ENCODE measurements around the gene ZNF804A.
"Not testable (repeated sequence)": the region's sequence is repeated elsewhere in the genome, so short reads cannot be mapped to it uniquely, and the experiment has no call there.

ZNF804A gene

DNA sequence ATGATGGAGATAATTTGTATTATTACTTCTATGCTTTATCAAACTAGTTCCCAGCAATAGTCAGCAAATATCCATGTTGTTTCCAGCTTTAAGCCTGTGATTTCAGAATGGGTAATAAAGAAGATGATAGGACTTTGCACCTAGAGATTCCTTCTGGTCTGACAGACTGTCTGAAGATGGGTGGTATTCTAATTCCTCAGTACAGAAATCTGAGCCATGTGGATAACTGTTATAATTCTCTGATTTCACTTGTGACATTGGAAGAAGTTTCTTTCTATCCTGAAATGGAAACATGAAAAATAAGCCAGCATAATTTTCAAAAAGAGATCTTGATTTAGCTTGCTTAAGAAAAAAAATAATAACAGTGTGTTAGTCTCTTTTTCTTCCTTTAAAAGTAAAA is 130.1 kb downstream of the ZNF804A start:
- DNase-seq (ENCODE audit: low read depth), result no peak

DNA sequence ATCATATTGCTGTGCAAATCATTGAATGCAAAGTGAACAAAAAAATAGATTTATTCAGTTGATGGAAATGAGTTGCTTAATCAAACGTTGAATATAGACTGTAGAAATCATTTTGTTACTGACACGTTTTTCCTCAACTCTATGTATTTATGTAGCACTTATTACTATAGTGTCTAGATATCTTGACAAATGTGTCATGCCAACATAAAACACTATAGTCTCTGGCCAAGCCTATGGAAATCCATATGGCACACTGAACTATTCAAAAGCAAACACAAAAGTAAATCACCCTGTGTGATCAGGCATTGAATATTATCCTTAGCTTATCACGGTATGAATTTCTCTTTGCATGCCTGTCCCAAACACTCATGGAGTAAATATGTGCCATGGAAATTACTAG is 131.3 kb downstream of the ZNF804A start:
- DNase-seq (ENCODE audit: low read depth), result no peak

DNA sequence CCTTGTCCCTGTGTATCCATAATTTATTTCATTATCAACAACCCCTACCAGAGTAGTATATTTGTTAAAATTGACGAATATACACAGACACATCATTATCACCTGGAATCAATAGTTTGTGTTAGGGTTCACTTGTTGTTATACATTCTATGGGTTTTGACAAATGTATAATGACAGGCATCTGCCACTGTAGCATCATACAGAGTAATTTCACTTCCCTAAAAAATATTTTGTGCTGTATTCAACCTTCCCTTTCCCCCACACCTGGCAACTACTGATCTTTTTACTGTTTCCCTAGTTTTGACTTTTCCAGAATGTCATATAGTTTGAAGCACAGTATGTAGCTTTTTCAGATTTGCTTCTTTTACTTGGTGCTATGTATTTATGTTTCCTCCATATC is 132.0 kb downstream of the ZNF804A start:
- no peak for DNase-seq (ENCODE audit: low read depth)

DNA sequence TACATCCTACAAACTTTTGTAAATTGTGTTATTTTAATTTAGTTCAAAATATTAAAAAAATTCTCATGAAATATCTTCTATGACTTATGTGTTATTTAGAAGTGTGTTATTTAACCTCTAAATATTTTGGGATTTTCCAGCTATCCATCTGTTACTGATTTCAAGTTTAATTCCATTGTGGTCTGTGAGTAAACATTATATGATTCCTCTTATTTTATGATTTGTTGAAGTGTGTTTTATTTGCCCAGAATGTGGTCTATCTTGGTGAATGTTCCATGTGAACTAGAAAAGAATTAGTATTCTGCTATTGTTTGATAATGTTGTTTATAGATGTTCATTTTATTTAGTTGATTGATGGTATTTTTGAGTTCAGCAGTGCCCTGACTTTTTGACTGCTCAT is 136.0 kb downstream of the ZNF804A start:
- no peak for DNase-seq (ENCODE audit: low read depth)

DNA sequence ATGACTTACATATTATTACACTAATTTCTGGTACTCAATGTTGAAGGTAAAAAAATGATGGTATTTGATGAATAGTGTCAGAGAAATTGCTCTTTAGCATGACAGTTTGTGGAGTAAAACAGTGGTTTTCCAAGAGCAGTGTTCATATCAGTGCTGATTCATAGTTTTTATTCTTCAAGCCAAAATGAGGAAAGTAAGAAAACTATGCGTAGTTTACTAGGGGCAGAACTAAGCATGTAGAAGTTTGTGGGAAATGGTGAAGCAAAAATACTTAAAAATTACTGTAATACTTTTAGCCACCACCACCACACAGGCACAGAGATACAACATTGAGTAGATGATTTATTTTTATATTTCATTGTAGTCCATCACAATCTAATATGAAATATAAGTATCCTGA is 137.3 kb downstream of the ZNF804A start:
- no peak for DNase-seq (ENCODE audit: low read depth)

GRCh38 chr2:184743096-184743495 is 144.8 kb downstream of the ZNF804A start:
- DNase-seq (ENCODE audit: low read depth), result no peak

DNA sequence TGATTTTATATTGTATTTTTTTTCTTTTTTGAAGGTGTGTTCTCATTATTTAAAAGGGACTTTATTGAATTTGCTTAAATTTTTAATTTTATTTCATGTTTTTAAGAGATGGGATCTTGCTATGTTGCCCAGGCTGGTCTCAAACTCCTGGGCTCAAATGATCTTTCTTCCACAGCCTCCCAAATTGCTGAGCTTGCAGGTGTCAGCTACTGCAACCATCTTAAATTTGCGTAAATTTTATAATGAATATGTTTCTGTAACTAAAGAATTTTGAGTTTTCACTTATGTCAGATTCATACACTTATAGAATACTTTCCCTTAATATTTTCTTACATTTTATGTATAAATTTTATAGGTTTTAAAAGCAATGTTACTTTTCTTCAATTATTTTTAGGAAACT is 157.8 kb downstream of the ZNF804A start:
- no peak for DNase-seq (ENCODE audit: low read depth)

DNA sequence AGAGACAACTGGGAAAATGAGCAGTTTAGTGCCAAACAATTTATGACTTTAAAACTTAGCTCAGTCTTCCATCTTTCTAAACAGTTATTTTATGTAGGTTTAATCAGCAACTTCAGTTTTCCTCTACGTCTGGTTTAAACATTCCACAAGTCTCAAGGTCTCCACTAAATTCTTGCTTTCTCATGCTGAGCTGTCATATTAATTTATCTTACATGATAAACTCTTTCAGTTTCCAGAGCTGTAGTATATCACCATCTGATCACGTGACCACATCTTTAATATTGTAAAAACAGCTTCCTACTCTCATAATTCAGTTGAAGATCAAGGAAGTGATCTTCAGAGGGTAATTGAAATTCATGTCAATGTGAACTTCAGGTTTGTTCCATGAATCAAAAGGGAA is 158.6 kb downstream of the ZNF804A start:
- DNase-seq (ENCODE audit: low read depth), result no peak

DNA sequence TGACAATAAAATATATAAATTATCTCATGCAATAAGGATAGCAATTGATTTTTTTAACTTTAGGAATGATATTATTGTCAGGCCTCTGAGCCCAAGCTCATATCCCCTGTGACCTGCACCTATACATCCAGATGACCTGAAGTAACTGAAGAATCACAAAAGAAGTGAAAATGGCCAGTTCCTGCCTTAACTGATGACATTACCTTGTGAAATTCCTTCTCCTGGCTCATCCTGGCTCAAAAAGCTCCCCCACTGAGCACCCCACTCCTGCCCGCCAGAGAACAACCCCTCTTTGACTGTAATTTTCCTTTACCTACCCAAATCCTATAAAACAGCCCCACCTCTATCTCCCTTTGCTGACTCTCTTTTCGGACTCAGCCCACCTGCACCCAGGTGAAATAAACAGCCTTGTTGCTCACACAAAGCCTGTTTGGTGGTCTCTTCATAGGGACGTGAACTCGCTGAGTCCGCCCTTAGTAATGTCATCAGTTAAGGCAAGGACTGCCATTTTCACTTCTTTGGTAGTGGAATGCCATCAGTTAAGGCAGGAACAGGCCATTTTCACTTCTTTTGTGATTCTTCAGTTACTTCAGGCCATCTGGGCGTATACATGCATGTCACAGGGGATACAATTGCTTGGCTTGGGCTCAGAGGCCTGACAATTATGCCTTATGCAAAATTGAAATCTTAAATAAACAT is 161.4 kb downstream of the ZNF804A start:
- DNase-seq (ENCODE audit: low read depth), result not testable (repeated sequence)

GRCh38 chr2:184760931-184761330 is 162.6 kb downstream of the ZNF804A start:
- no peak for DNase-seq (ENCODE audit: low read depth)

DNA sequence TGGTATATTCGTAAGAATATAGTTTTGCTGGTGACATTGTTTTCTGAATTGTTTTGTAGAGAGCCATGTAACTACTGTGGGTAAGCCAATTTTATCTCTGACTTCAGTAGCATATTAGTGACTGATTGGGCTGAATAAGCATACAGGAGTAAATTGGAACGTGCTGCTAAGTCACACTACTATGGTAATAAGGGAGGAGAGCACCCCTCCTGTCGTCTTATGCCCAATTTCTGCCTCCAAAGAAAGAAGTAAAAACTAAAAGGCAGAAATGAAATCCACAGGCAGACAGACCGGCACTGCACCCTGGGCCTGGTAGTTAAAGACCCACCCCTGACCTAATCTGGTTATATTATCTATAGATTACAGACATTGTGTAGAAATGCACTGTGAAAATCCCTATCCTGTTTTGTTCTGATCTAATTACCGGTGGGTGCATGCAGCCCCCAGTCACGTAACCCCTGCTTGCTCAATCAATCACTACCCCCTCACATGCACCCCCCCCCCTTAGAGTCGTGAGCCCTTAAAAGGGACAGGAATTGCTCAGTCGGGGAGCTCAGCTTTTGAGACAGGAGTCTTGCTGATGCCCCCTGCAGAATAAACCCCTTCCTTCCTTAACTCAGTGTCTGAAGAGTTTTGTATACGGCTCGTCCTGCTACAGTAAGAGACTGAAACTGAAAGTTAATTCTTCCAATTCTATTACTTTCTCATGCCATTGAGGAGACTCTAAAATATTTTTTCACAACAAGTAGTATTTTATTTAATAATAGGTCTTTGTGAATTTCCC is 167.0 kb downstream of the ZNF804A start:
- no peak for DNase-seq (ENCODE audit: low read depth)

DNA sequence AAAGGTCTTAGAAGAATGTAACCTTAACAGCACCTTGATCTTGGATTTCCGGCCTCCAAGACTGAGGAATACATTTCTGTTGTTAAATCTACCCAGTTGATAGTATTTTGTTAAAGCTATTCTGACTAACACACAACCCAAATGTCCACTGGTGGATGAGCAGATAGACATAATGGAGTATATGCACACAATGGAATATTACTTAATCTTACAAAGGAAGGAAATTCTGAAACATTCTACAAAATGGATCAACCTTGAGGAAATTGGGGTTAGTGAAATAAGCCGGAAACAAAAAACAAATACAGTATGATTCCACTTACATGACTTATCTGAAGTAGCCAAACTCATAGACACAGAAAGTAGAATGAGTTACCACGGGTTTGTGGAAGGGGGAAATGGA is 168.7 kb downstream of the ZNF804A start:
- DNase-seq (ENCODE audit: low read depth), result no peak

DNA sequence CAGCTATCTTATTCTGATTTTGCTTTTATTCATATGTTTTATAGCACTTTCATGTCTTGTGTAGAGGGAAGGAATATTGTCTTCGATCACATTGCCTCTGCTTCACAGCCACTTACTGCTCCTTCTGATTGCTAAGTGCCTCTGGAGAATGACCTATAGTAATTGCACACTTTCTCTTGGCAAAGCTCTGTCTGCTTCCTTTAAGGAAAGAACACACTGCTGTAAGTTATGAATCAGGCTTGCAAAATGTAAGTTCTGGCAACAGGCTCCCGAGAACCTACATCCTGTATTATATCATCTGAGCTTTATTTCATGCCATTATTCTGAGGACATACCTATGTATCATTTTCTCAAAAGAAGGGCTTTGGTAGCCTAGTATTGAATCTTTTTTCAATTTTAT is 170.7 kb downstream of the ZNF804A start:
- DNase-seq (ENCODE audit: low read depth), result no peak

GRCh38 chr2:184769686-184770085 is 171.4 kb downstream of the ZNF804A start:
- no peak for DNase-seq (ENCODE audit: low read depth)

DNA sequence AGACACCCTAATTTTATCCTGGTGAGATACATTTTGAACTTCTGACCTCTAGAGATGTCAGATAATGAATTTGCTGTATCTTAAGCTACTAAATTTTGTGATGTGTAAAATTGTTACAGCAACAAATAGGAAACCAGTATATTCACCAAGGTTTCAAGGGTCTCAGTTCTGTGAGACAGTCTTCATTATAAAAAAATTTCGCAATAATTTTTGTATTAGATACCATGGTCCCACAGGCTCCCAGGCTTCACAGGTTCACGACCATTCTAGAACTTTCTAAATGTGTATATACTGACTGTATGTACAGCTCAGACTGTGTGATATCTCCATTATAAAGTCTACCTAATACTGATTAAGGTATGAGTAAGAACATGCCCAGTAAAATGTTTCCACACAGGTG is 181.4 kb downstream of the ZNF804A start:
- no peak for DNase-seq (ENCODE audit: low read depth)

GRCh38 chr2:184780384-184780783 is 182.1 kb downstream of the ZNF804A start:
- DNase-seq (ENCODE audit: low read depth), result no peak

- DNase-seq (ENCODE audit: low read depth), result no peak
Measured at GRCh38 chr2:184780944-184781343, 182.6 kb downstream of the ZNF804A start.

DNA sequence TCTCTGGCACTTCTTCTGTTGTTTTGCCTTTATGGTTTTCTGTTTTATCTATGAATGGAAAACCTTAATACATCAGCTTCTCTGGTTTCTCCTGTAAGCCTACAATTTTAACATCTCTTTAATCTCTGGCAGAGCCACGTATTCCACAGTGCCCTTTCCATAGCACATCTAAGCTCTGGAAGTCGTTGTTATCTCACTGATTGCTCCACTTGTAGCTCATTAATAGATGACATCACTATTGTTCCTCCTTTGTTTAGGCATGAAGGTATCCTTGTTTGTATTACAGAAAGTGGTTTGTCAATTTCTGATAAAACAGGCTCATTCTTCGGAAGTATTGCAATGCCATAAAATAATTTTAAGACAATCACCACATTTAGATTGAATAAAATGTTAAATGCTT is 185.2 kb downstream of the ZNF804A start:
- no peak for DNase-seq (ENCODE audit: low read depth)

DNA sequence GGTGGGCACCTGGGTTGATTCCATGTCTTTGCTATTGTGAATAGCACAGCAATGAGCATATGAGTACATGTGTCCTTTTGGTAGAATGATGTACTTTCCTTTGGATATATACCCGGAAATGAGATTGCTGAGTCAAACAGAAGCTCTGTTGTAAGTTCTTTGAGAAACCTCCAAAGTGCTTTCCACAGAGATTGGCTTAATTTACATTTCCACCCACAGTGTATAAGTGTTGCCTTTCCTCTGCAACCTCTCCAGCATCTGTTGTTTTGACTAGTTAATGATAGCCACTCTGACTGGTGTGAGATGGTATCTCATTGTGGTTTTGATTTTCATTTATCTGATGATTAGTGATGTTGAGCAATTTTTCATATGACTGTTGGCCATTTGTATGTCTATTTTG is 194.8 kb downstream of the ZNF804A start:
- DNase-seq (ENCODE audit: low read depth), result no peak

DNA sequence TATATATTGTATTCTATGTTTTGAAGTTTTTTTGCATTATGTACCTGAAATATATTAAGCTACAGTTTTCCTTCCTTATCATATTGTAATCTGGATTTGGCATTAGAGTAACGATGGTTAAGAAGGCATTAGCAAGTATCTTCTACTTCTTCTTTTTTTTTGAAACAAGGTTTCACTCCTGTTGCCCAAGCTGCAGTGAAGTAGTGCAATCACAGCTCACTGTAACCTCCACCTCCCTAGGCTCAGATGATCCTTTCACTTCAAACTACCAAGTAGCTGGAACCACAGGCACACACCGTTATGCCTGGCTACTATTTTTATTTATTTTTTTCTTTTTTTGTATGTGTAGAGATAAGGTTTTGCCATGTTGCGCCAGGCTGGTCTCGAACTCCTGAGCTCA is 201.1 kb downstream of the ZNF804A start:
- DNase-seq (ENCODE audit: low read depth), result no peak

GRCh38 chr2:184814421-184814820 is 216.1 kb downstream of the ZNF804A start:
- DNase-seq (ENCODE audit: low read depth), result no peak

DNA sequence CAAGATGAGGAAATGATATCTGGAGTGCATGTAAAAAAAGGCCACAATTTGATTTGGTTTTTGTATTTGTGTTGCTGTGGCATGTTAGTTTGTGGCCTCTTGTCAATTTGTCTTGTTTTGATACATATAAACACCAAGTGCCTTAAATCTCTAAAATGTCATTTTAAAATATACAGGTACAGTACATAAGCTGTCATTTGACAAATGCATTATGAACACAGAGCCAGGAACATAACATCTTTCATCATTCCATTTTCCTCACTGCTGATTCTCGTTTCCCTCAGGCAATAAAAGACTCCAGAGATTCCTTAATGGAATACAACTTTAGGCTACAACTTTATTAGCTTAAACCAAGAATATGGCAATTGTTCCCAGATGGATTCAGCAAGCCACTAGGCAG is 217.5 kb downstream of the ZNF804A start:
- no peak for DNase-seq (ENCODE audit: low read depth)

GRCh38 chr2:184824597-184824996 is 226.3 kb downstream of the ZNF804A start:
- DNase-seq (ENCODE audit: low read depth), result no peak

GRCh38 chr2:184830531-184830930 is 232.2 kb downstream of the ZNF804A start:
- no peak for DNase-seq (ENCODE audit: low read depth)

All from stimulated activated CD8-positive, alpha-beta memory T cell treated with anti-CD3 and anti-CD28 coated beads, Interleukin-7, amount 100 ng/mL, for 24 hours (primary cell).